CD14-positive monocyte (primary cell): Measurements from ENCODE around the gene PBX3. TPM values are rescaled to one million over a fixed set of nuclear protein-coding genes. Genes with fewer than 3 reads are reported as not detected.

Experiments
- DNase-seq, 3 donors: peaks; one replicate each; pipeline ENCODE4 v3.0.0-alpha.2; 2011 to 2022
- H2AFZ ChIP-seq: 2 replicates; pipeline ENCODE4 v1.6.0; 2012; ENCODE audit warnings: mild to moderate bottlenecking, low read depth, low read length, inconsistent platforms; ENCODE audit not compliant: insufficient read depth, poor library complexity, severe bottlenecking
- H3K27ac ChIP-seq, 2 donors: 1 replicate in 1 of 2; 2 replicates in 1 of 2; pipeline ENCODE4 v1.5.1; 2012 to 2013; ENCODE audit warnings: low read length in 2 of 2, control low read depth in 1 of 2, inconsistent platforms in 1 of 2, low read depth in 1 of 2, mild to moderate bottlenecking in 1 of 2
- H3K27me3 ChIP-seq, 2 donors: one replicate each; pipeline versions ENCODE4 v1.6.0 to v1.6.1; 2011 to 2013; ENCODE audit warnings: low read length in 2 of 2; ENCODE audit not compliant: control insufficient read depth in 2 of 2, insufficient read depth in 2 of 2
- H3K36me3 ChIP-seq, 2 donors: replicated peaks in 1 of 2; 1 replicate in 1 of 2; 2 replicates in 1 of 2; pipeline versions ENCODE4 v1.5.1 to v1.6.1; 2012 to 2013; ENCODE audit warnings: low read length in 2 of 2, control low read depth in 1 of 2, inconsistent platforms in 1 of 2, mild to moderate bottlenecking in 1 of 2; ENCODE audit not compliant: insufficient read depth in 2 of 2, control insufficient read depth in 1 of 2
- H3K4me1 ChIP-seq, 2 donors: 1 replicate in 1 of 2; 2 replicates in 1 of 2; pipeline versions ENCODE4 v1.5.1 to v1.6.1; 2012 to 2013; ENCODE audit warnings: low read length in 2 of 2, control low read depth in 1 of 2, inconsistent platforms in 1 of 2, mild to moderate bottlenecking in 1 of 2, moderate library complexity in 1 of 2; ENCODE audit not compliant: insufficient read depth in 2 of 2, control insufficient read depth in 1 of 2
- H3K4me2 ChIP-seq: replicated peaks from 2 replicates; pipeline ENCODE3; 2012; ENCODE audit warnings: low read length, moderate library complexity, mild to moderate bottlenecking; ENCODE audit not compliant: poor library complexity, severe bottlenecking; ENCODE audit errors: extremely low read depth
- H3K4me3 ChIP-seq, 3 experiments: fragments of 200-600 bp in 1 of 3; sonication (generic) in 1 of 3; replicated peaks in 1 of 3; 1 replicate in 2 of 3; 2 replicates in 1 of 3; pipeline ENCODE4 v1.5.1; 2011 to 2013; ENCODE audit warnings: low read length in 3 of 3, mild to moderate bottlenecking in 3 of 3, control low read depth in 2 of 3, low read depth in 2 of 3, inconsistent platforms in 1 of 3, moderate library complexity in 1 of 3
- H3K79me2 ChIP-seq: 2 replicates; pipeline ENCODE4 v1.6.0; 2012; ENCODE audit warnings: mild to moderate bottlenecking, control low read depth, inconsistent platforms, low read length, moderate library complexity; ENCODE audit not compliant: insufficient read depth
- H3K9ac ChIP-seq: 2 replicates; pipeline ENCODE4 v1.6.0; 2017; ENCODE audit warnings: low read length, mild to moderate bottlenecking; ENCODE audit not compliant: insufficient read depth, poor library complexity, severe bottlenecking
- H3K9me3 ChIP-seq, 2 donors: replicated peaks in 1 of 2; 1 replicate in 1 of 2; 2 replicates in 1 of 2; pipeline versions ENCODE4 v1.5.1 to v1.6.1; 2012 to 2013; ENCODE audit warnings: low read length in 2 of 2, control low read depth in 1 of 2; ENCODE audit not compliant: control insufficient read depth in 1 of 2, insufficient read depth in 1 of 2
- H4K20me1 ChIP-seq: 2 replicates; pipeline ENCODE4 v1.6.0; 2012; ENCODE audit warnings: mild to moderate bottlenecking, low read length, control low read depth, moderate library complexity; ENCODE audit not compliant: insufficient read depth
- H3K27ac Mint-ChIP-seq, 7 donors: one replicate each; pipeline ENCODE4 v1.8.0; 2020; ENCODE audit warnings: mild to moderate bottlenecking in 7 of 7, mixed read lengths in 7 of 7, moderate library complexity in 6 of 7, inconsistent platforms in 2 of 7
- H3K27me3 Mint-ChIP-seq, 3 donors: one replicate each; pipeline ENCODE4 v1.8.0; 2021 to 2022; ENCODE audit warnings: low read depth in 3 of 3, mild to moderate bottlenecking in 3 of 3, mixed read lengths in 3 of 3, moderate library complexity in 3 of 3, inconsistent platforms in 1 of 3
- H3K36me3 Mint-ChIP-seq, 2 donors: one replicate each; pipeline ENCODE4 v1.8.0; 2020; ENCODE audit warnings: mixed read lengths in 2 of 2, inconsistent platforms in 1 of 2, mild to moderate bottlenecking in 1 of 2
- H3K4me1 Mint-ChIP-seq: one replicate; pipeline ENCODE4 v1.8.0; 2020; ENCODE audit warnings: mild to moderate bottlenecking, mixed read lengths
- H3K4me3 Mint-ChIP-seq, 2 donors: one replicate each; pipeline ENCODE4 v1.8.0; 2020; ENCODE audit warnings: mild to moderate bottlenecking in 2 of 2, mixed read lengths in 2 of 2, moderate library complexity in 1 of 2
- H3K9me3 Mint-ChIP-seq, 7 donors: one replicate each; pipeline ENCODE4 v1.8.0; 2020 to 2022; ENCODE audit warnings: mixed read lengths in 7 of 7, mild to moderate bottlenecking in 6 of 7, moderate library complexity in 6 of 7, inconsistent platforms in 2 of 7
- CTCF ChIP-seq: fragments of 200-600 bp; IDR thresholded peaks from one replicate; pipeline ENCODE4 v1.8.0; 2022; ENCODE audit warnings: antibody characterized with exemption, mild to moderate bottlenecking
- WGBS: methylation state at CpG from one replicate; pipeline ENCODE4 v1.1.5; 2013; ENCODE audit warnings: missing lambda C conversion rate; ENCODE audit not compliant: insufficient coverage; 5-methylcytosine and 5-hydroxymethylcytosine counted together
- intact Hi-C, 2 donors: fragments of 100-400 bp; cut with micrococcal nuclease; formaldehyde crosslinking; loops; one replicate each; pipeline versions ENCODE4 v1.15.0 to v1.15.1; 2023
- polyA plus RNA-seq, 3 donors: library from polyadenylated mRNA; depleted of rRNA in 1 of 3; unstranded in 2 of 3; stranded (reverse) in 1 of 3; fragments of 300-500 nt in 2 of 3; fragments of >200 nt in 1 of 3; fragmentation: Illumina TruSeq in 2 of 3; gene quantifications; 1 replicate in 2 of 3; 2 replicates in 1 of 3; pipeline ENCODE4 v1.2.3, GENCODE V29; 2012 to 2021

PBX3 gene
- polyA plus RNA-seq, 3 donors = 6.6 to 22.7 (median 7.1) TPM

GRCh38 chr9:125971050-125971449, 223.9 kb downstream of the PBX3 start:
- Histone ChIP-seq H3K4me3 (no peak overlapping the region), H3K27ac (no peak overlapping the region), H3K9ac (no peak overlapping the region), H3K4me2 (no peak overlapping the region), H3K79me2 (no peaks in the 10 kb centered on the region), H3K9me3 (peaks cover 0 to 6% of the 10 kb centered on the region in 2 donors), H3K36me3 (peaks cover 12 to 15% of the 10 kb centered on the region in 2 donors), H2AFZ (no peak overlapping the region), H3K27me3 (no peaks in the 10 kb centered on the region), H4K20me1 (no peaks in the 10 kb centered on the region), H3K4me1 (no peaks in the 10 kb centered on the region)
- Mint-ChIP-seq H3K27me3 (peaks cover 0 to 4% (median 2%) of the 10 kb centered on the region in 3 donors), H3K9me3 (peaks cover 0 to 10% (median 8%) of the 10 kb centered on the region in 7 donors), H3K27ac (no peak overlapping the region), H3K4me3 (no peak overlapping the region), H3K36me3 (peaks cover 19% of the 10 kb centered on the region in 2 donors), H3K4me1 (no peaks in the 10 kb centered on the region)
- no peak for TF ChIP-seq CTCF
- intact Hi-C loops = no loop called here
- DNase-seq = no peak
- WGBS = 80% methylated on average over 1 of the region's 3 CpGs

GRCh38 chr9:125972012-125972729, 225.0 kb downstream of the PBX3 start:
- H3K9ac ChIP-seq = no peak overlapping the region
- no peaks in the 10 kb centered on the region for H3K4me1 ChIP-seq
- no peak overlapping the region for H3K27ac ChIP-seq
- TF ChIP-seq CTCF = no peak
- H3K4me2 ChIP-seq = no peak overlapping the region
- peaks cover 9 to 10% of the 10 kb centered on the region in 2 donors for H3K36me3 Mint-ChIP-seq
- no peak overlapping the region for H2AFZ ChIP-seq
- DNase-seq = no peak
- no peak overlapping the region for H3K4me3 ChIP-seq
- no peak overlapping the region for H3K4me3 Mint-ChIP-seq
- H3K9me3 ChIP-seq = peaks cover 0 to 6% of the 10 kb centered on the region in 2 donors
- H3K4me1 Mint-ChIP-seq = no peaks in the 10 kb centered on the region
- 93% methylated on average over 12 of the region's 12 CpGs for WGBS
- no peaks in the 10 kb centered on the region for H3K27me3 ChIP-seq
- intact Hi-C loops = no loop called here
- no peak overlapping the region for H3K27ac Mint-ChIP-seq
- H3K36me3 ChIP-seq = peaks cover 3 to 5% of the 10 kb centered on the region in 2 donors
- H3K79me2 ChIP-seq = no peaks in the 10 kb centered on the region
- peaks cover 0 to 5% (median 4%) of the 10 kb centered on the region in 3 donors for H3K27me3 Mint-ChIP-seq
- peaks cover 0 to 16% (median 9%) of the 10 kb centered on the region in 7 donors for H3K9me3 Mint-ChIP-seq
- no peaks in the 10 kb centered on the region for H4K20me1 ChIP-seq
